ENCODE measurements around the gene NELL1. TPM values are rescaled to one million over a fixed set of nuclear protein-coding genes. Genes with fewer than 3 reads are reported as not detected.

The NELL1 gene
- total RNA-seq, 1 experiment from 2014 or later, result not detected

- no TSS peak for BruUV-seq (replicated peaks)
- Histone ChIP-seq H3K36me3 (ENCODE audit: control insufficient read depth, insufficient read depth, low read length) (no peaks in the 10 kb centered on the region), H3K27ac (ENCODE audit: low read length) (no peak overlapping the region), H3K4me3 (ENCODE audit: low read depth in 2 of 2, low read length in 2 of 2) (no peak overlapping the region), H3K27me3 (ENCODE audit: control insufficient read depth, insufficient read depth, low read length) (no peaks in the 10 kb centered on the region), H3K4me1 (ENCODE audit: control insufficient read depth, insufficient read depth, low read length) (no peaks in the 10 kb centered on the region), H3K9me3 (ENCODE audit: control insufficient read depth, insufficient read depth, low read depth, low read length) (no peaks in the 10 kb centered on the region)
- DNase-seq (ENCODE audit: low read depth, low spot score) (no peak), ATAC-seq (no peak)
- ChIA-PET POLR2A (no interaction called here), CTCF (no interaction called here)
- in situ Hi-C loops (cut with HindIII; ENCODE audit: low pct_unique_long_range_greater_than_20kb, low sequenced_read_pairs), result no loop called here
- intact Hi-C loops (cut with micrococcal nuclease; ENCODE audit: unreplicated experiment), result no loop called here
- TF ChIP-seq TCF7L2 (IDR thresholded peaks at IDR 0.05; ENCODE audit: low read depth, low read length) (no peak), POLR2AphosphoS5 (IDR thresholded peaks at IDR 0.05; ENCODE audit: low read depth, low read length) (no peak), SIN3A (IDR thresholded peaks at IDR 0.05; ENCODE audit: borderline replicate concordance, insufficient read depth, low read depth, low read length) (no peak)
- TF ChIP-seq, protein P1, sequence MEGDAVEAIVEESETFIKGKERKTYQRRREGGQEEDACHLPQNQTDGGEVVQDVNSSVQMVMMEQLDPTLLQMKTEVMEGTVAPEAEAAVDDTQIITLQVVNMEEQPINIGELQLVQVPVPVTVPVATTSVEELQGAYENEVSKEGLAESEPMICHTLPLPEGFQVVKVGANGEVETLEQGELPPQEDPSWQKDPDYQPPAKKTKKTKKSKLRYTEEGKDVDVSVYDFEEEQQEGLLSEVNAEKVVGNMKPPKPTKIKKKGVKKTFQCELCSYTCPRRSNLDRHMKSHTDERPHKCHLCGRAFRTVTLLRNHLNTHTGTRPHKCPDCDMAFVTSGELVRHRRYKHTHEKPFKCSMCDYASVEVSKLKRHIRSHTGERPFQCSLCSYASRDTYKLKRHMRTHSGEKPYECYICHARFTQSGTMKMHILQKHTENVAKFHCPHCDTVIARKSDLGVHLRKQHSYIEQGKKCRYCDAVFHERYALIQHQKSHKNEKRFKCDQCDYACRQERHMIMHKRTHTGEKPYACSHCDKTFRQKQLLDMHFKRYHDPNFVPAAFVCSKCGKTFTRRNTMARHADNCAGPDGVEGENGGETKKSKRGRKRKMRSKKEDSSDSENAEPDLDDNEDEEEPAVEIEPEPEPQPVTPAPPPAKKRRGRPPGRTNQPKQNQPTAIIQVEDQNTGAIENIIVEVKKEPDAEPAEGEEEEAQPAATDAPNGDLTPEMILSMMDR (IDR thresholded peaks at IDR 0.05), result no peak
- TF ChIP-seq, protein P2, sequence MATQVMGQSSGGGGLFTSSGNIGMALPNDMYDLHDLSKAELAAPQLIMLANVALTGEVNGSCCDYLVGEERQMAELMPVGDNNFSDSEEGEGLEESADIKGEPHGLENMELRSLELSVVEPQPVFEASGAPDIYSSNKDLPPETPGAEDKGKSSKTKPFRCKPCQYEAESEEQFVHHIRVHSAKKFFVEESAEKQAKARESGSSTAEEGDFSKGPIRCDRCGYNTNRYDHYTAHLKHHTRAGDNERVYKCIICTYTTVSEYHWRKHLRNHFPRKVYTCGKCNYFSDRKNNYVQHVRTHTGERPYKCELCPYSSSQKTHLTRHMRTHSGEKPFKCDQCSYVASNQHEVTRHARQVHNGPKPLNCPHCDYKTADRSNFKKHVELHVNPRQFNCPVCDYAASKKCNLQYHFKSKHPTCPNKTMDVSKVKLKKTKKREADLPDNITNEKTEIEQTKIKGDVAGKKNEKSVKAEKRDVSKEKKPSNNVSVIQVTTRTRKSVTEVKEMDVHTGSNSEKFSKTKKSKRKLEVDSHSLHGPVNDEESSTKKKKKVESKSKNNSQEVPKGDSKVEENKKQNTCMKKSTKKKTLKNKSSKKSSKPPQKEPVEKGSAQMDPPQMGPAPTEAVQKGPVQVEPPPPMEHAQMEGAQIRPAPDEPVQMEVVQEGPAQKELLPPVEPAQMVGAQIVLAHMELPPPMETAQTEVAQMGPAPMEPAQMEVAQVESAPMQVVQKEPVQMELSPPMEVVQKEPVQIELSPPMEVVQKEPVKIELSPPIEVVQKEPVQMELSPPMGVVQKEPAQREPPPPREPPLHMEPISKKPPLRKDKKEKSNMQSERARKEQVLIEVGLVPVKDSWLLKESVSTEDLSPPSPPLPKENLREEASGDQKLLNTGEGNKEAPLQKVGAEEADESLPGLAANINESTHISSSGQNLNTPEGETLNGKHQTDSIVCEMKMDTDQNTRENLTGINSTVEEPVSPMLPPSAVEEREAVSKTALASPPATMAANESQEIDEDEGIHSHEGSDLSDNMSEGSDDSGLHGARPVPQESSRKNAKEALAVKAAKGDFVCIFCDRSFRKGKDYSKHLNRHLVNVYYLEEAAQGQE (IDR thresholded peaks at IDR 0.05; ENCODE audit: insufficient read depth in 1 of 2, low read depth in 2 of 2, low read length in 1 of 2), result no peak
Measured at GRCh38 chr11:21321072-21321471, 651.7 kb downstream of the NELL1 start.

- no peaks in the 10 kb centered on the region for H3K36me3 ChIP-seq (ENCODE audit: control insufficient read depth, insufficient read depth, low read length)
- TF ChIP-seq, protein P1 (IDR thresholded peaks at IDR 0.05), result no peak
- TF ChIP-seq TCF7L2 (IDR thresholded peaks at IDR 0.05; ENCODE audit: low read depth, low read length) (no peak), POLR2AphosphoS5 (IDR thresholded peaks at IDR 0.05; ENCODE audit: low read depth, low read length) (no peak), SIN3A (IDR thresholded peaks at IDR 0.05; ENCODE audit: borderline replicate concordance, insufficient read depth, low read depth, low read length) (no peak)
- TF ChIP-seq, protein P2 (IDR thresholded peaks at IDR 0.05; ENCODE audit: insufficient read depth in 1 of 2, low read depth in 2 of 2, low read length in 1 of 2), result no peak
- no peaks in the 10 kb centered on the region for H3K4me1 ChIP-seq (ENCODE audit: control insufficient read depth, insufficient read depth, low read length)
- ATAC-seq (no peak), DNase-seq (ENCODE audit: low read depth, low spot score) (no peak)
- BruUV-seq (replicated peaks), result no TSS peak
- ChIA-PET POLR2A (no interaction called here), CTCF (no interaction called here)
- no peaks in the 10 kb centered on the region for H3K9me3 ChIP-seq (ENCODE audit: control insufficient read depth, insufficient read depth, low read depth, low read length)
- H3K27ac ChIP-seq (ENCODE audit: low read length), result no peak overlapping the region
- in situ Hi-C loops (cut with HindIII; ENCODE audit: low pct_unique_long_range_greater_than_20kb, low sequenced_read_pairs), result no loop called here
- intact Hi-C loops (cut with micrococcal nuclease; ENCODE audit: unreplicated experiment), result no loop called here
- H3K4me3 ChIP-seq (ENCODE audit: low read depth in 2 of 2, low read length in 2 of 2), result no peak overlapping the region
- no peaks in the 10 kb centered on the region for H3K27me3 ChIP-seq (ENCODE audit: control insufficient read depth, insufficient read depth, low read length)
Measured at GRCh38 chr11:21321530-21321929, 652.1 kb downstream of the NELL1 start.
